ENCODE results near the gene ZNF385D.

DNA sequence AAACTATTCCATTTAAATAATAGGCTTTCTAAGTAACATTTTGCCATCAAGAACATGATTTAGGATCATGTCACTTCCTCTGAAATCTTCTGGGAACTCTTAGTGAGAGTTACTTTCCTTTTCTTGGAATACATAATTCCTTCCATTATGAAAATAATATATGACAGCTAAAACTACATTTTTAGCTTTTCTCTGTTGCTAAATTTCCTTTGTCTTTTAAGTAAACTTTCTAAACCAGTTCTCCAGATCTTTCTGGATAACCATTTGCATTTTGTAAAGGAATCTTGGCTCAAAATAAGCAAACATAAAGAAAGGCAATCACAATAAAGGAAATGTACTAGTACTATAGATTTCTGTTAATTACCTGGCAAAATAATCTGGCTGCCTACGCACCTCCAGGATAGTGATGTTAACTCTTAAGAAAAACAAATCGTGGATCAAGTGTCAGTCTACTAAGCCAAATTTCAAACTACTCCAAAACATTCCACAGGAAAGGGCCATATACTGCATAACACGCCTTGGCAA, 165.7 kb downstream of the ZNF385D start:
- TF ChIP-seq, protein P1, sequence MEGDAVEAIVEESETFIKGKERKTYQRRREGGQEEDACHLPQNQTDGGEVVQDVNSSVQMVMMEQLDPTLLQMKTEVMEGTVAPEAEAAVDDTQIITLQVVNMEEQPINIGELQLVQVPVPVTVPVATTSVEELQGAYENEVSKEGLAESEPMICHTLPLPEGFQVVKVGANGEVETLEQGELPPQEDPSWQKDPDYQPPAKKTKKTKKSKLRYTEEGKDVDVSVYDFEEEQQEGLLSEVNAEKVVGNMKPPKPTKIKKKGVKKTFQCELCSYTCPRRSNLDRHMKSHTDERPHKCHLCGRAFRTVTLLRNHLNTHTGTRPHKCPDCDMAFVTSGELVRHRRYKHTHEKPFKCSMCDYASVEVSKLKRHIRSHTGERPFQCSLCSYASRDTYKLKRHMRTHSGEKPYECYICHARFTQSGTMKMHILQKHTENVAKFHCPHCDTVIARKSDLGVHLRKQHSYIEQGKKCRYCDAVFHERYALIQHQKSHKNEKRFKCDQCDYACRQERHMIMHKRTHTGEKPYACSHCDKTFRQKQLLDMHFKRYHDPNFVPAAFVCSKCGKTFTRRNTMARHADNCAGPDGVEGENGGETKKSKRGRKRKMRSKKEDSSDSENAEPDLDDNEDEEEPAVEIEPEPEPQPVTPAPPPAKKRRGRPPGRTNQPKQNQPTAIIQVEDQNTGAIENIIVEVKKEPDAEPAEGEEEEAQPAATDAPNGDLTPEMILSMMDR (IDR thresholded peaks at IDR 0.05), result no peak
- TF ChIP-seq CBFB (CRISPR knock-in tag; IDR thresholded peaks at IDR 0.05; ENCODE audit: low read depth), result no peak
